Myocyte (in vitro differentiated cells): ENCODE data around the gene SYF2. TPM values are rescaled to one million over a fixed set of nuclear protein-coding genes. Genes with fewer than 3 reads are reported as not detected.
"Not testable (repeated sequence)": the region's sequence is repeated elsewhere in the genome, so short reads cannot be mapped to it uniquely, and the experiment has no call there.

Experiments used
- DNase-seq: peaks from one replicate; pipeline ENCODE4 v3.0.0-alpha.2; 2012; ENCODE audit warnings: low read depth
- total RNA-seq: library from RNA; depleted of rRNA; stranded (reverse); fragments of >200 nt; gene quantifications from 2 replicates; pipeline ENCODE4 v1.2.3, GENCODE V29; 2014

SYF2 gene
- total RNA-seq, 1 donor from 2014 or later, result 38.5 TPM

DNA sequence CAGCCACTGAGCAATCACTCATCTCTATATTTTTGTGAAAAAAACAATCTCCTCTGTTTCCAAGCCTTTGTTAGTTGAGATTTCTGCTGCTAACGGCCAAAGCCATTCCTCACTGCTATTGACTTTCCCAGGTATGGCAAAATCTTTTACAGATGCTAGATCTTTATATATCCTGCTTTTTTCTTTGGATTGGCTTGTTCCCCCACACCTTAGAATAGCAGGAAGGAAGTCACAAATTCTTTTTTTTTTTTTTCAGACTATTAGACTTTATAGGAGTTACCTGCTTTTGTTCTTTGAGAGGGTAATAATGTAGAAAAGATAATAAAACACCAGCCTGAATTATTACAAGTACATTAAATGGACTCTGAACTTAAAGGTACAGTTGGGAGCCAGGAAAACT, 24.2 kb downstream of the SYF2 start:
- DNase-seq, result no peak

DNA sequence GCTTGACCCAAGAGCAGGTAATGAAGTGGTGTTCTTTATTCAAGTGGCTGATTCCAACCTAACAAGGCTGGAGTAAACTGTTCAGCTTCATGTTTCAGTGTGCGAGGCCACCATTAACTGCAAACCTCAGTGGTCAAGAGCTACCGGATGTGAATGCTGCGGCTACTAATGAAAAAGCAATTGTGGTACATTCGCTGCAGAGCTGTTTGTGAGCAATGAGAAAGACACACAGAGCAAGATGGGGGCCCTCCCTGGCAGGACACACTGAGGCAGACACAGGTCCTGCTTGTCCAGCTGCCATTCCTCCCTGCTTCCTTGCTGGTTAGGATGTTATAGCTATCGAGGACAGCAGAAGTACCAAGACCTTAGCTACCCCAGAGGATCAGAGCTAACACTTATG, 26.1 kb downstream of the SYF2 start:
- DNase-seq, result no peak

DNA sequence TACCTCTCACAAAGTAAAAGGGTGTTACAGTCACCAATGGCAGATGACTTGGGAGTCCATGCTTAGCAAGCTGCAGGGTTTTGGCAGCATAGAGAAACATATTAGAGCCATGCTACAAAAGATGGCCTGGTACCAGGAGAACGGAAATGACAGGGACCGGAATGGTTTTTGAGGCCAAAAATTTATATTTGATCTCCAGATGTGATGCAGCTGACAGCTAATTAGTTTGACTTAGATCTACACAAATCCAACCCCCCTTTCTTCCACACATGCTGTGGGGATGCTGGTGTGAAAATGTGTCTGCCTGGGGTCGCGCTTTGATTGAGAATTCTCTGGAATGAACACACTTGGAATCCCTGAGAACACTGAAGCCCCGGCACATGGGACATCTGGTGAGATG, 26.5 kb downstream of the SYF2 start:
- DNase-seq, result no peak

DNA sequence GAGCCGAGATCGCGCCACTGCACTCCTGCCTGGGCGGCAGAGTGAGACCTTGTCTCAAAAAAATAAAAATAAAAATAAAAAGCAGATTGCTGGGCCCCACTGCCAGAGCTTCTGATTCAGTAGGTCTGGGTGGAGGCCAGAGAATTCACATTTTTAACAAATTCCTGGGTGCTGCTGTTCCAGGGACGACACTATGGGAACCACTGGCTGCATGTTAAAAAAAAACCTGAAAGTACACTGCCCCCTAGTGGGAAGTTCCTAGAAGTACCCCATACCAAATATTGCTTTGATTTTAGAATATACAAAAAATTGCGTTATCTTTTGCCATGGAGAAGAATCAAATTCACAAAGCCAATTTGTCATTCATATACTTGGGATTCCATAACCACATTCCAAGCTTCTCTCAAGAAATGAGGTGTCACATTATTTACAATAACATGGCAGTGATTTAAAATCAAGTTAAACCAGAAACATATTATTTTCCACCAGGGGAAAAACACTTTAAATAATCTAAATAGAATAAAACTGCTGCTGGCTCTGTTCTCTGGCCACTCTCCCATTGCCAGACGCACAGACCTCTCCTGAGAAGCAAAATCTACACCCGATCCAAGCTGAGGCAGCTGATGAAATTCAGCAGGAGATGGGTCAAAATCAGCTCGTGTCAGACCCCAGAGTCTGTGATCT, 27.4 kb downstream of the SYF2 start:
- peak; percentile 58 for DNase-seq

DNA sequence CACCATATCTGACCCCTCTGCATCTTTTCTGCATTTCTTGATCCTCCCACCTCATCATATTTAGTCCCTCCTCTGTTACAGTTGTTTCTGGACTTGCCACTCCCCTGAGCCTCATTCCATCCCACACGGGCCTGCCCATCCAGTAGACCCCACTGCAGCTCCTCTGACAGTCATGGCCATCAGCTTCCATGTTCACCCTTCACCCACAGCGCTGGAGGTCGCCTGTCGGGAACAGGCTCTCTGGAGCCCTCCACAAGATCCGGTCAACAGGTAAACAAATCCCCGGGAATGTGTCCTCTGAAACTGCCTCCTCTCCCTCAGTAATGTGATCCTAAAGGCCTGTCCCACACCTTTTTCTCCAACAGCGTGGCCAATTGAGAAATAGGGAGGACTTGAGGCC, 31.3 kb downstream of the SYF2 start:
- no peak for DNase-seq

DNA sequence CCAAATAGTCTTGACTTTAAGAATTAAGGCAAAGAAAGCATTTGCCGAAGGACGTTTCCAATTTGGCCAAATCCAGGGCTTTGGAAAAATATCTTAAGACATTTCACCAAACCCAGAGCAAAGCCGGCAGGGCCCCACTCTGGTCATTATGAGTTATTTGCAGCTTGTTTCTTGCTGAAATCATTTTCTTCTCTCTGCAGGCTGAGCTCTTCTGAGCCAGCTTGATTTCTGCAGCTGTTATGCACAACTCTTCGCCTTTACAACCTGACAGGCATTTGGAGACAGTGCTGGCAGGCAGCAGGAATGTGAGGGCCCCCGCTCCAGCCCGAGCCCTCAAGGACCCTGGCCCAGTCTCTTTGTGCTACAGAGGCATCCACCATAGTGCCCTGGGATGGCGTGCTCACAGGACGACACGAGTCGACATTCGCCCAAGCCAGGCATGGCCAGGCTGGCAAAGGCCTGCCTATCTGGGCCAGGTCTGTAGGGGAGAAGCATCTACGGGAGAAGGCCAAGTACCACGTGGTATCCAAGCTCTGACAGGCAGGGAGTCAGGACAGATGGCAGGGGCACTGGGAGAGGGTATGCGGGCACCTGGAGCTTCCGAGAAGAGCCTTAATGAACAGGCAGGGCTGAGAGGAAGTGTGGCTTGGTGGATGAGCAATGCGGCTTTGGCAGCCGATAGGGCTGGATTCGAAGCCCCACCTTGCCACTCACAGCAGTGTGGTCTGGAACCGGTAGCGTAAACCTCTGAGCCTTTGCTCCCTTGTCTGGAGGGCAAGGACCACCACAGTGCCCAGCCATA, 32.3 kb downstream of the SYF2 start:
- peak; percentile 13 for DNase-seq

DNA sequence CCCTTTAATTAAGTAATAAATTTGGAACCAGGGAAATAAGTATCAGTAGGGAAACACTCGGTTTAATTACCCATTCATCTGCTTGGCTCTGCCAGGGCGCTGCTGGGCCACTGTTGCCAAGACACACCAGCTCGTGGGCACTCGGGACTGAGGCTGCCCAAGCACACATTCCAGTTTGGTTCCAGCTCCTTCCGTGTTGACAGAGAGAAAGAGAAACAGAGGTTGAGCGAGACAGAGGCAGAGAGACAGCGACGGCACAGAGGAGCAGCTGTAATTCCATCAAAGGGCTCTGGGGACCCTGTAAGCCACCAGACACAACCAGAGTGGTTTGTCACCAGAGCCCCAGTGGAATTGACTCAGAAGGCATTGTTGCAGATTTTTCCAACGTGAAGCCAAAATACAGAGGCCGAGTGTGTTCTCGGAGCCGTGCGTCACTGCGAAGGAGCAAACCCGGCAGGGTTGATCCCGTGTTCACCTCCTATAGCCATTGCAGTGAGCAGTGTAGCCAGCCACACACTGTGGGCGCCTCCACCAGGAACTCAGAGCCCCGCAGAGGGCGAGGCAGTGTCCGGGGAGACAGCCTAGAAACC, 33.5 kb downstream of the SYF2 start:
- DNase-seq, result peak; percentile 83

DNA sequence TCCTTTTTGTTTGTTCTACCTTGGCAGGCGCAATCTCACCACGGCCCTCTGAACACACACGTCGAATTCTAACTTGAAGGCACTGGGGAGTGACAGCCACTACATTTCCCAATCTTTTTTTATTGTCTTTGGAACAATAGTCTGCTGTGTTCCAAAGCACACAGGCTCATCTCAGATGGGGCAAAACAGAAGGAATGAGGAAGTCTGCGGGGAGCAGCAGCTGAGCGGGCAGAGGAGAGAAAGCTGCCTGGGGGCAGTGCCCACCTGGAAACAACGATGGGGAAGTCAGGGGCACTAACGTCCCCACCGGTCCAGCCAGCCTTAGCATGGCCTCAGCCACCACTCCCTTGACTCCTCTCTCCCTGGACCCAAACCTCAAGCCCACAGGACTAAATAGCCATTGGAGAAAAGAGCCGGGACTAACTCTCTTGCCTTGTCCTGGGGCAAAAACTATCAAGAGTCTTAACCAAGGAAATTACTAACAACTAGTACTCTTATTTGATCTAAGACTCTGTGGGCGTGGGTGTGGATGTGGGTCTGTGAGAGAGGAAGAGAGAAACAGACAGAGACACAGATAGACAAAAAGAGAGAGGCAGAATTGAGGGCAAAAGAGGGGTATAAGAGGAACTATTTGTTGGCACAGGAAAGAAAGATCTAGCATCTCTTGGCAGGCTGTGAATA, 34.2 kb downstream of the SYF2 start:
- DNase-seq, result no peak

DNA sequence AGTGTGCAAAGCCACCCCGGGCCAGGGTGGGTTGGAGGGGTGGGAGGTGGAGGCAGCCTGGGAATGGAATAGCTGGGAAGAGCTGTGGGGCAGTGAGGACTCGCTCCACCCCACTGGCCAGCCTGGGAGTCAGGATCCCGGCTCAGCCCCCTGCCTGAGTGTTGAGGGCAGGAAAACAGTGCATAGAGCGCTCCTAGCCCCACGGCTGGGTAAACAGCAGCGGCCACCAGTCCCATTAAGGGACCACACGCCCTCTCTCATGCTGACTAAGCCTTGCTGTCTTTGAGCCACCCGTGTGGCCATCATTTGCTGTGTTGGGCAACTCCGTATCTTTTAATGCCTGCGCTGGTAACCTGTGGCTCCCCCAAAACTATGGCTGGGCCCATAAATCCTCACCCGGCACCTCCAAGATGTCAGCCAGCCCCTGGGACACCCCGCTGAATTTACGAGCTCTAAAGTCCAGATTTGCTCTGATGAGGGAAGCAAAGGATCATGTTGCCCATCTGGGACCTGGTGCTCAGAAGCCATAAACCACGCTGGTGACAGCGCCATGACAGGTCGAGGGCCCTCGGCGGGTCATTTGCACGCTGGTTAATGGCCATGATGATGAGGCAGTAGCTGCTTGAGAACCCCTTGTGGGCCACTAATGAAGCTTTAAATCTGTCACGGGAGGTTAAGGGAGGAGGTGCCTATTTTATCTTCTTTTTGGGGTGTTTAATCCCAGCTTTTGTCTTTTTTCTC, 34.9 kb downstream of the SYF2 start:
- DNase-seq, result no peak

DNA sequence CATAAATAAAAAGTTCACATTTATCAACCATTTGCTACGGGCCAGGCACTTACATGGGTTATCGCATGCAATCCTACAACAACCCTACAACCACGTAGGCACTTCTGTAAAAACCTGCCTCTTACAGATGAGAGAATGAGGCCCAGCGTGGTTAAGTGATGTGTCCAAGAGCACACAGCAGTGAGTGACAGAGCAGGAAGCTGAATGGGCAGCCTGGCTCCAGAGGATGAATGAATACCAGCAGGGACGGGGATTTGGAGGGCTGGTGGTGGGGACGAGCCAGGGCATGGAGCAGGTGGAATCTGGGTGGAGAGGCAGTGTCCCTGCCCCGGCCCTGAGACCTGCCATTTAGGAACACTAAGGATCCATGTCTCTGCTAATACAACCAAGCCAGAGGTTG, 35.5 kb downstream of the SYF2 start:
- DNase-seq, result no peak

DNA sequence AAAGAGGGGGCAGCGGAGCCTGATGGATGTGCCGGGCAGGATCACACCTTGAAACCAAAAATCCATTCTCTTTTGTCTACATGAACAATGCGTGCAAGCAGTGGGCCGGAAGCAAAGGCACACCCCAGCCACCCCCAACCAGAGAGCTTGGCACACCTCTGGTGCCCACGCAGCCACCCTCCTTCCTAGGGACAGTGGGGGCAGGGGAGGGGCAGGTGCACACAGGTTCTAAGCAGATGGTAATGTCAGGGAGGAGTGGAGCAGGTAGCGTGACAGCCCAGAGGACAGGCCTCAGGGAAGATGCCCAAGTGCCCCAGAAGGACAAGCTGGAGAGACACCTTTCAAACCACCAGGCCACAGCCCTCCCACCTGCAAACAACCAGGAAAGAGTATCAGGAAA, 36.5 kb downstream of the SYF2 start:
- DNase-seq, result no peak

DNA sequence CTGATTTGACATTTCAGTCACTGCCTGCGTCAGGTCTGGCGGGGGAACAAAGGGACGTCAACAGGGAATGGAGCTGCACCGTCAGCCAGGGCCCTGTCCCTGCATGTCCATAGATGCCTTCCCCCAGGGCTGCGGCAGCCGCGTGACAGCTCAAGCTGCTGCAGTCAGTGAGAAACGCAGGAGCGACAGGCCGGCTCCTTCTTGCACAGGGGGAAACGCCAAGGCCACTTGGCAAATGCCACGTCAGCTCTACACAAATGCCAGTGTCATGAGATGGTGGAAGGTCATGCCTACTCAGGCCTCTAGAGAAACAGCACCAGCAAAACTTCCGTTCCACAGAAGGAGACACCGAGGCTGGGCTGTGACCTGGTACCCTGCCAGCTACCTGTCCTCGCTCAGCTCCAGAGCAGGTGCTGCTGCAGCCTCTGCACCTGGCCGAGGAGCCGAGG, 37.7 kb downstream of the SYF2 start:
- no peak for DNase-seq

DNA sequence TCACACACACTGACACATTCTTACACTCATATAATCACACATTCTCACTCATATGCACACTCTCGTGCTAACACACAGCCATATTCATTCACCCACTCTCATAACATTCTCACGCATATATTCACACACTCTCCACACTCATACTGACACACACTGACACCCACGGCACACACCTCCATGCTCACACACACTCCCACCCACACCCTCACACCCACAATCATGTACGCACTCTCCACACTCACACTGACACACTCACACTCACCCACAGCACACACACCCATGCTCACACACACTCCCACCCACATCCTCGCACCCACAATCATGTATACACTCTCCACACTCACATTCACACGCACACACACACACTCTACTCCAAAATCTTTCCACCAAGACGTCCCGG, 38.2 kb downstream of the SYF2 start:
- no peak for DNase-seq

DNA sequence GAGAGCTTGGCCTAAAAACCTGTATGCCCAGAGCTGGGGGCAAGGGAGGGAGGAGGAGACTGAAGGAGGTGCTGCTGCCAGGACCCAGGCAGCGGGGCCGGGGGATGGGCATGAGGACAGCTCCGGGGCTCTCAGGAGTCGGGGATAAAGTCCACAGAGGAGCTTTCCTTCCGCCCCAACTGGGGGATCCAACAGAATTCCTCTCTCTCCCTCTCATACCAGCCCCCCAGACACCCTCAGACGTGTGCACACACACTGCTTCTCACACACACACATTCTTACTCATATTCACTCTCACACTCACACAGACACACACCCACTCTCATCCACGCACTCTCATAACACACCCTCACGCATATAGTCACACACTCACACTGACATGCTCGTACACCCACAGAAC, 39.1 kb downstream of the SYF2 start:
- no peak for DNase-seq

DNA sequence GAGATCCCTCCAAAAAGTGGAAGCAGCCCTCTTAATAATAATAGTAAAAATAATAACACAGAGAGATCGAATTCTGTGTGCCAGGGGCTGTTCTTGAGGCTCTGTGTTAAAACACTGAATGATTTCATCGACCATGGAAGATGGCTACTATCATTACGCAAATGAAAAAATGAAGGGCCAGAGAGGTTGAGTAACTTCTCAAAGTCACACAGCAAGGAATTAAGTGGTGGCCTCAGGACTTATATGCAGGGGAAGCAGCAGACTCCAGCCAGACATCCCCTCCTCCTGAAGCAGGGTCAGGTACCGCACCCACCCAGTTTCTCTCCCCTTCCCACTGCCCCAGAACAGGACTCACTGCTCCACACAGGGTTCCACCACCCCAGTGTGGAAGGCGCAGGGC, 40.1 kb downstream of the SYF2 start:
- no peak for DNase-seq

DNA sequence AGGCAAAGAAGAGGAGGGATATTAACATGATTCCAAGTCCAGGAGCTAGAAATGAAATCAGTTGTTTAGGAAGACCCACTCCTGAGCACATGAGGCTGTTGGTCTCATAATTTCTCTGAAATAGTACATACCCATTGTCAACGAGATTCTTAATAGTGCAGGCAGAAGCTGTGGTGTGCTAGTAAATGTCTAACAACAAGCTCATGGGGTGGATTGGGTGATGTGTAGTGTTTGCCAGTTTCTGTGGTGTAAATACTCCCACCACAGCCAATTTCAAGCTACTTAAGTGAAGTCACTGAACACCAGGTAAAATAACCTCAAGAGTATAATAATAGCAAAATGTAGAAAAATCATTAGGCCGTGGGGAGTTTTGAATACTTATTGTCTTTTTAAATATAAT, 42.0 kb downstream of the SYF2 start:
- no peak for DNase-seq

DNA sequence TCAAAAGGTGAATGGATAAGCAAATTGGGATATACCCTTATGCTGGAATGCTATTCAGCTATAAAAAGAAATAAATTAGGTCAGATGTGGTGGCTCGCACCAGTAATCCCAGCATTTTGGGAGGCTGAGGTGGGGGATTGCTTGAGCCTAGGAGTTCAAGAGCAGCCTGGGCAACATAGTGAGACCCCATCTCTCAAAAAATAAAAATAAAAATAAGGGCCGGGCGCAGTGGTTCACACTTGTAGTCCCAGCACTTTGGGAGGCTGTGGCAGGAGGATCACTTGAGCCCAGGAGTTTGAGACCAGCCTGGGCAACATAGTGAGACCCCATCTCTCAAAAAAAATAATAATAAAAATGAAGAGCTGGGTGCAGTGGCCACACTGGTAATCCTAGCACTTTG, 44.4 kb downstream of the SYF2 start:
- DNase-seq, result not testable (repeated sequence)

DNA sequence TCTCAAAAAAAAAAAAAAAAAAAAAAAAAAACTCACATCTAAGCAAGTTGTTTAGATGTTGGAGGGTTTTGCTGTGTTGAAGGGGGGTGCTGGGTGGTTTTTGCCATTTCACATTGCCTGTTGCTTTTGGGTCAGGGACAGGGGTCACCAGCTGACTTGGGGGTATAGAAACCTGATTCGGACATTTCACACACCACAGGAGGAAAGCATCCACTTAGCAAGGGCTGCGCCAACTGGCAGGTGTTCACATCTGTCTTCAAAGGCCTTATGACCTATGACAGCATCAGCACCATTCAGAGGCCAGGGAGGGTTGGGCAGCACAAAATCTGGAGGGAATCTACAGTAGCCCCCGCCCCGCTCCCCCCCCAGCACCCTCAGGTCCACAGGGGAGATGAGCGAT, 45.2 kb downstream of the SYF2 start:
- DNase-seq, result no peak

DNA sequence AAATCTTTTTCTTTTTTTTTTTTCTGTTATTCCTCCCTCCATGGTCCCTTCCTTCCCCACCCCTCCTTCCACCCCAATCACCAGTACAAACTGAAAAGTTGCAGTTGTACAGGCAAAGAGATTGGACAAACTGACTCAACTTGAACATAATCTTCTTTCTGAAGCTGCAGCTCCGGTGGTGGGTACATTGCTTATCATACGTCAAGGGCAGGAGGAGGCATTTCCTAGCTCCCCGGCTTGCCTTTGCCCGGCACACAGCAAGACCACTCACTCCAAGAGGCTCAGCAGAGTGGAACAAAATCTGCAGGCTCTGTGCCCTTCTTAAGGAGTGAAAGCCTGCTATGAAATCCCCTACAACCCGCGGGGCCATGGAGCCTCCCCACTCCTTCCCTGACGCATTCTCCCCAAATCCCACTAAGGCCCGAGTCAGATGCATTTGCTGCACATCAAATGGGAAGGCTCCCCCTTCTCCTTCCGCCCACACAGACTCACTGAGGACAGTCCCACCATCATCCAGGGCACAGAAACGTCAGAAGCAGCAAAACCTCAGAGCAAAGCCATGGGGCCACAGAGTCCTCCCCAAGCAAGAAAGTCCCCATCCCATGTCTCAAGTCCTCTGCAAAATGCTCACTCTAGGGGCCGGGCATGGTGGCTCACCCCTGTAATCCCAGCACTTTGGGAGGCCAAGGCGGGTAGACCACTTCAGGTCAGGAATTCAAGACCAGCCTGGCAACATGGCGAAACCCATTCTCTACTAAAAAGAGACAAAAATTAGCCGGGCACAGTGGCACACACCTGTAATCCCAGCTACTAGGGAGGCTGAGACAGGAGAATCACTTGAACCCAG, 45.9 kb downstream of the SYF2 start:
- DNase-seq, result no peak

DNA sequence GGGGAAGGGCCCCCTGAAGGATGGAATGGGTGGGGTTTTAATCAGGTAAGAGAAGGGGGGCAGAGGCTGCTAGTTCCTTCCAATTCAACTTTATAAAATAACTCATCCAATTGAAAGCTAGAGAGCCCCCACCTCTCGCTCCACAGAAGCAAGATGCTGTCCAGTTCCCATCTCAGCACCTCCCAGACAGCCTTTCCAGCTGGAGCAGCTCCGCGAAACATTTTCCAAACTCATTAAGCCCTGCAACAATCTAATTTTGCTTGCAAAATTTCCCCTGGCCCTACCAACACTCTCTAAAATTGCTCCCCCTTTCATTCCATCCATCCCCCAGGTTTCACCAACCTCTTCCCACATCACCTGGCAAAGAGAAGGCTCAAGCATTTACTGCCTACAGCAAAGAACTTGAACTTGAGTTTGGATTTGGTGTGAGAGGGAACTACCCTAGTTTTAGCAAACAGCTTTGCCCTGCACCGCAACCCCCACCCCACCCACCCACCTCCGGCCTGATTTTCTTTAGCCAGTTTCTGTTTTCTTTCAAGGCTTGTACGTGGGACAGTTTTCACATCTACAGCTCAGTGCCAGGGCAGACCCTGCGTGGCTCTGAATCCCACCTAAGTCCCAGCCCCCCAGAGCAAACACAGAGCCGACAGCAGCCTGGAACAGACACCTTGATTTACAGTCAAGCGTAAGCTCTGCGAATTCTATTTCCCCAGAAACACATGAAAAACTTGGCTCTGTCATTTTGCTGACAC, 46.7 kb downstream of the SYF2 start:
- DNase-seq, result no peak
